ENCODE results near the gene CYFIP1. TPM values are rescaled to one million over a fixed set of nuclear protein-coding genes. Genes with fewer than 3 reads are reported as not detected.

CYFIP1 gene
- total RNA-seq, 1 experiment from 2014 or later: 143 TPM

DNA sequence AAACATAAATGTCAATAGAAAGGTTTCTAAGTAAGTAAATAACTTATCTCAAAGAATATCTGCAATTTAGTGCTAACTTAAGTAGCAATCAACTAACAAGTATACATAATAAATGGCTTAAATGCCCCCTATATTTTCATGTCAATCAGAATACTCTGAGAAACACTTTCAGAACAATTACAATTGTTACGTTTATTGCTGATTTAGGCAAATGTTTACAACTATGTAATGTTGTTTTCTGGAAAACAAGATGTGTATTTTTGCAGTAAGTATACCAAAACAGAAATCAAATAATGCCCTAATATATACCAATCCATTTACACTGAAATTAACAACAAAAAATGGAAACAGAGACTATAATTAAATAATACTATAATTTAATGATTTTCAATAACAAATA is 46.0 kb upstream of the CYFIP1 start (continued):
- TF ChIP-seq, protein P1, sequence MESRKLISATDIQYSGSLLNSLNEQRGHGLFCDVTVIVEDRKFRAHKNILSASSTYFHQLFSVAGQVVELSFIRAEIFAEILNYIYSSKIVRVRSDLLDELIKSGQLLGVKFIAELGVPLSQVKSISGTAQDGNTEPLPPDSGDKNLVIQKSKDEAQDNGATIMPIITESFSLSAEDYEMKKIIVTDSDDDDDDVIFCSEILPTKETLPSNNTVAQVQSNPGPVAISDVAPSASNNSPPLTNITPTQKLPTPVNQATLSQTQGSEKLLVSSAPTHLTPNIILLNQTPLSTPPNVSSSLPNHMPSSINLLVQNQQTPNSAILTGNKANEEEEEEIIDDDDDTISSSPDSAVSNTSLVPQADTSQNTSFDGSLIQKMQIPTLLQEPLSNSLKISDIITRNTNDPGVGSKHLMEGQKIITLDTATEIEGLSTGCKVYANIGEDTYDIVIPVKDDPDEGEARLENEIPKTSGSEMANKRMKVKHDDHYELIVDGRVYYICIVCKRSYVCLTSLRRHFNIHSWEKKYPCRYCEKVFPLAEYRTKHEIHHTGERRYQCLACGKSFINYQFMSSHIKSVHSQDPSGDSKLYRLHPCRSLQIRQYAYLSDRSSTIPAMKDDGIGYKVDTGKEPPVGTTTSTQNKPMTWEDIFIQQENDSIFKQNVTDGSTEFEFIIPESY (IDR thresholded peaks at IDR 0.05; ENCODE audit: extremely low read depth, insufficient replicate concordance, low read length): no peak
- TF ChIP-seq SP1 (IDR thresholded peaks at IDR 0.05; ENCODE audit: low read depth): no peak
- TF ChIP-seq, protein P2, sequence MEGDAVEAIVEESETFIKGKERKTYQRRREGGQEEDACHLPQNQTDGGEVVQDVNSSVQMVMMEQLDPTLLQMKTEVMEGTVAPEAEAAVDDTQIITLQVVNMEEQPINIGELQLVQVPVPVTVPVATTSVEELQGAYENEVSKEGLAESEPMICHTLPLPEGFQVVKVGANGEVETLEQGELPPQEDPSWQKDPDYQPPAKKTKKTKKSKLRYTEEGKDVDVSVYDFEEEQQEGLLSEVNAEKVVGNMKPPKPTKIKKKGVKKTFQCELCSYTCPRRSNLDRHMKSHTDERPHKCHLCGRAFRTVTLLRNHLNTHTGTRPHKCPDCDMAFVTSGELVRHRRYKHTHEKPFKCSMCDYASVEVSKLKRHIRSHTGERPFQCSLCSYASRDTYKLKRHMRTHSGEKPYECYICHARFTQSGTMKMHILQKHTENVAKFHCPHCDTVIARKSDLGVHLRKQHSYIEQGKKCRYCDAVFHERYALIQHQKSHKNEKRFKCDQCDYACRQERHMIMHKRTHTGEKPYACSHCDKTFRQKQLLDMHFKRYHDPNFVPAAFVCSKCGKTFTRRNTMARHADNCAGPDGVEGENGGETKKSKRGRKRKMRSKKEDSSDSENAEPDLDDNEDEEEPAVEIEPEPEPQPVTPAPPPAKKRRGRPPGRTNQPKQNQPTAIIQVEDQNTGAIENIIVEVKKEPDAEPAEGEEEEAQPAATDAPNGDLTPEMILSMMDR (IDR thresholded peaks at IDR 0.05 in 2 of 3, conservative IDR thresholded peaks at IDR 0.05 in 1 of 3; ENCODE audit: borderline replicate concordance in 1 of 3, insufficient read depth in 1 of 3, low read depth in 2 of 3, low read length in 2 of 3): no peak
- no peak for TF ChIP-seq POLR2A (IDR thresholded peaks at IDR 0.05; ENCODE audit: borderline replicate concordance, extremely low read depth, insufficient read depth, insufficient read length)
- TF ChIP-seq EGR1 (IDR thresholded peaks at IDR 0.05; ENCODE audit: low read depth): no peak

DNA sequence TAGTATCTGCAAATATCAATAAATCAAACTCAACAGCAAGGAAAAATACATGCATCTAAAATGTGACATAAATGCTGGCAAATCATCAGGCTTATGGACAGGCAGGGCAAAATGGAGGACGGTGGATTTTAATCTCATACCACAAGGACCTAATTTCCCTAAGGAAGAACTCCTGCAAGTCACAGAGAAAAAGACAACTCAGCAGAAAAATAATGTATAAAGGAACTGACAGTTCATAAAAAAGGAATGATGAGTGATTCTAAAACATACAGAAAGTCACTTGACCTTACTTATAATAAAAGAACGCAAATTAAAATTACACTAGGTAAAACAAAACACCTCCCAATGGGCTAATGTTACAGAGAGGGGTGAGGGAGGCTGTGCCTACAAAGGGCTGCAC is 42.0 kb upstream of the CYFIP1 start:
- Histone ChIP-seq H2AFZ (ENCODE audit: low read depth, low read length, poor library complexity, severe bottlenecking) (no peak overlapping the region), H3K36me3 (ENCODE audit: control insufficient read depth in 1 of 2, insufficient read depth in 2 of 2, low read length in 2 of 2) (peaks cover 52 to 77% of the 10 kb centered on the region in 2 experiments), H4K20me1 (ENCODE audit: insufficient read depth) (no peaks in the 10 kb centered on the region), H3K9ac (ENCODE audit: low read length) (no peak overlapping the region), H3K79me2 (ENCODE audit: insufficient read depth, low read length) (no peaks in the 10 kb centered on the region), H3K27me3 (ENCODE audit: insufficient read depth, low read length) (no peaks in the 10 kb centered on the region), H3K9me3 (ENCODE audit: control insufficient read depth in 1 of 2, insufficient read depth in 1 of 2, low read depth in 1 of 2, low read length in 2 of 2) (no peaks in the 10 kb centered on the region), H3K27ac (ENCODE audit: low read depth, low read length) (no peak overlapping the region), H3K9me2 (ENCODE audit: insufficient read depth) (no peaks in the 10 kb centered on the region), H3K4me3 (replicated peaks in 1 of 2; ENCODE audit: low read depth in 1 of 2, low read length in 2 of 2) (no peak overlapping the region), H3K4me2 (ENCODE audit: low read length) (no peak overlapping the region), H3K4me1 (ENCODE audit: control insufficient read depth in 1 of 2, insufficient read depth in 2 of 2, low read length in 2 of 2) (no peaks in the 10 kb centered on the region)
- ChIA-PET POLR2A (no interaction called here), CTCF (no interaction called here), RAD21 (ENCODE audit: low non-redundant PET in 1 of 2, low total read pairs in 2 of 2, uncharacterized antibody in 2 of 2, unreplicated experiment in 2 of 2) (no interaction called here)
- ATAC-seq: no peak
- no TSS peak for BruUV-seq (replicated peaks)
- TF ChIP-seq SP1 (IDR thresholded peaks at IDR 0.05; ENCODE audit: low read depth) (no peak), EZH2 (IDR thresholded peaks at IDR 0.05) (no peak)
- intact Hi-C loops (cut with micrococcal nuclease): no loop called here
- no peak for DNase-seq (ENCODE audit: low read depth, low spot score)

All from HCT116 (cell line).